HepG2 (cell line): ENCODE results near the gene STARD13. TPM values are rescaled to one million over a fixed set of nuclear protein-coding genes. Genes with fewer than 3 reads are reported as not detected.

Experiments used
- DNMT1 ChIP-seq: sonication (generic); formaldehyde crosslinking; IDR thresholded peaks from 2 replicates; pipeline ENCODE4 v1.5.1; 2020; ENCODE audit warnings: mild to moderate bottlenecking, missing genetic modification reagents
- ONECUT2 ChIP-seq: sonication (generic); formaldehyde crosslinking; IDR thresholded peaks from 2 replicates; pipeline ENCODE4 v1.4.0; 2020; ENCODE audit warnings: missing genetic modification reagents
- PRDM15 ChIP-seq: sonication (generic); formaldehyde crosslinking; IDR thresholded peaks from 2 replicates; pipeline ENCODE4 v1.4.0; 2020; ENCODE audit warnings: missing genetic modification reagents
- SIN3A ChIP-seq: IDR thresholded peaks from 2 replicates; pipeline ENCODE4 v1.6.1; 2011; ENCODE audit warnings: low read depth, mild to moderate bottlenecking, control low read depth, low read length, borderline replicate concordance
- SNAI1 ChIP-seq: sonication (generic); formaldehyde crosslinking; IDR thresholded peaks from 2 replicates; pipeline ENCODE4 v1.5.0; 2020; ENCODE audit warnings: mild to moderate bottlenecking, missing genetic modification reagents, borderline replicate concordance
- ZBTB20 ChIP-seq: sonication (generic); formaldehyde crosslinking; IDR thresholded peaks from 2 replicates; pipeline ENCODE4 v1.8.1; 2023; ENCODE audit warnings: missing genetic modification reagents, low read depth, mild to moderate bottlenecking, borderline replicate concordance
- ZNF263 ChIP-seq: sonication (generic); formaldehyde crosslinking; IDR thresholded peaks from 2 replicates; pipeline ENCODE4 v1.4.0; 2020; ENCODE audit warnings: missing genetic modification reagents
- ZNF296 ChIP-seq: sonication (generic); formaldehyde crosslinking; conservative IDR thresholded peaks from 2 replicates; pipeline ENCODE4 v1.5.0; 2020; ENCODE audit warnings: mild to moderate bottlenecking, missing genetic modification reagents
- ZNF367 ChIP-seq: sonication (generic); formaldehyde crosslinking; IDR thresholded peaks from 2 replicates; pipeline ENCODE4 v1.4.0; 2020; ENCODE audit warnings: missing genetic modification reagents, borderline replicate concordance
- ZNF816 ChIP-seq: sonication (generic); formaldehyde crosslinking; IDR thresholded peaks from 2 replicates; pipeline ENCODE4 v1.8.0; 2022; ENCODE audit warnings: missing genetic modification reagents, mild to moderate bottlenecking, borderline replicate concordance
- polyA plus RNA-seq, 8 experiments: library from polyadenylated mRNA; depleted of rRNA in 3 of 8; stranded (reverse) in 7 of 8; unstranded in 1 of 8; fragments of >200 nt; fragmentation: Illumina TruSeq in 4 of 8; extraction: Trizol in 4 of 8; gene quantifications; 2 replicates each; pipeline versions ENCODE4 v1.2.1 to v1.2.3, GENCODE V29; 2011 to 2016; ENCODE audit warnings: low read depth in 4 of 8, missing spikeins in 1 of 8, mixed read lengths in 1 of 8; ENCODE audit not compliant: insufficient read depth in 1 of 8
- total RNA-seq, 5 experiments: library from RNA; depleted of rRNA; stranded (reverse); fragments of >200 nt; fragmentation: Illumina TruSeq; extraction: Trizol; gene quantifications; 2 replicates each; pipeline ENCODE4 v1.2.3, GENCODE V29; 2016; ENCODE audit warnings: low read depth in 1 of 5
- TF ChIP-seq, protein P1 (sequence below): IDR thresholded peaks from 2 replicates; pipeline ENCODE4 v1.6.1; 2016; ENCODE audit warnings: low read depth, control low read depth
- TF ChIP-seq, protein P2 (sequence below): sonication (generic); formaldehyde crosslinking; IDR thresholded peaks from 2 replicates; pipeline ENCODE4 v1.4.0; 2020; ENCODE audit warnings: low read depth, missing genetic modification reagents

STARD13 gene
- total and polyA plus RNA-seq, 2 of the 13 experiments (the other 11 are each of a cell fraction or from before 2014, with no cell fraction given): 12.8 to 14.3 TPM

DNA sequence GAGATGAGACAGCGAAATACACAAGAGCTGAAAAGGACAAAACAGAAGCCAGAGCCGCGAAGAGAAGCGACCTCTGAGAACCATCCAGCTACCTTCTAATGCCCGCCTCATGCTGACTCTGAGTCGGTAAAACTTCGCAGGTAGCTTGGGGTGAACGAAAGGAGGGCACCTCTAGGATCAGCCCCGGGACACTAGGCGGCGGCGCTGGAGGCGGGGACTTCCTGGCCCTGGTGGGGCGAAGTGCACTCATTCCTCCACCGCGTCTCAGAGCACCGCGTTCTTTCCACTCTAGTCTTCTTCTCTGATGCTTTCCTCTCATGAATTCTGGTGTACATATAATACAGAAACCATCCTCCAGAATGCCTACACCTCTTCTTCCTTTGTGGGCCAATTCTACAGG, 219.2 kb downstream of the STARD13 start (continued):
- TF ChIP-seq ONECUT2 (CRISPR knock-in tag) (no peak), DNMT1 (CRISPR knock-in tag) (no peak), ZNF367 (CRISPR knock-in tag) (no peak), ZBTB20 (no peak), ZNF816 (CRISPR knock-in tag) (no peak), SIN3A (no peak), SNAI1 (CRISPR knock-in tag) (no peak), PRDM15 (CRISPR knock-in tag) (no peak), ZNF263 (CRISPR knock-in tag) (no peak), ZNF296 (no peak)
- TF ChIP-seq, protein P1, sequence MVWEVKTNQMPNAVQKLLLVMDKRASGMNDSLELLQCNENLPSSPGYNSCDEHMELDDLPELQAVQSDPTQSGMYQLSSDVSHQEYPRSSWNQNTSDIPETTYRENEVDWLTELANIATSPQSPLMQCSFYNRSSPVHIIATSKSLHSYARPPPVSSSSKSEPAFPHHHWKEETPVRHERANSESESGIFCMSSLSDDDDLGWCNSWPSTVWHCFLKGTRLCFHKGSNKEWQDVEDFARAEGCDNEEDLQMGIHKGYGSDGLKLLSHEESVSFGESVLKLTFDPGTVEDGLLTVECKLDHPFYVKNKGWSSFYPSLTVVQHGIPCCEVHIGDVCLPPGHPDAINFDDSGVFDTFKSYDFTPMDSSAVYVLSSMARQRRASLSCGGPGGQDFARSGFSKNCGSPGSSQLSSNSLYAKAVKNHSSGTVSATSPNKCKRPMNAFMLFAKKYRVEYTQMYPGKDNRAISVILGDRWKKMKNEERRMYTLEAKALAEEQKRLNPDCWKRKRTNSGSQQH (CRISPR knock-in tag): no peak
- TF ChIP-seq, protein P2, sequence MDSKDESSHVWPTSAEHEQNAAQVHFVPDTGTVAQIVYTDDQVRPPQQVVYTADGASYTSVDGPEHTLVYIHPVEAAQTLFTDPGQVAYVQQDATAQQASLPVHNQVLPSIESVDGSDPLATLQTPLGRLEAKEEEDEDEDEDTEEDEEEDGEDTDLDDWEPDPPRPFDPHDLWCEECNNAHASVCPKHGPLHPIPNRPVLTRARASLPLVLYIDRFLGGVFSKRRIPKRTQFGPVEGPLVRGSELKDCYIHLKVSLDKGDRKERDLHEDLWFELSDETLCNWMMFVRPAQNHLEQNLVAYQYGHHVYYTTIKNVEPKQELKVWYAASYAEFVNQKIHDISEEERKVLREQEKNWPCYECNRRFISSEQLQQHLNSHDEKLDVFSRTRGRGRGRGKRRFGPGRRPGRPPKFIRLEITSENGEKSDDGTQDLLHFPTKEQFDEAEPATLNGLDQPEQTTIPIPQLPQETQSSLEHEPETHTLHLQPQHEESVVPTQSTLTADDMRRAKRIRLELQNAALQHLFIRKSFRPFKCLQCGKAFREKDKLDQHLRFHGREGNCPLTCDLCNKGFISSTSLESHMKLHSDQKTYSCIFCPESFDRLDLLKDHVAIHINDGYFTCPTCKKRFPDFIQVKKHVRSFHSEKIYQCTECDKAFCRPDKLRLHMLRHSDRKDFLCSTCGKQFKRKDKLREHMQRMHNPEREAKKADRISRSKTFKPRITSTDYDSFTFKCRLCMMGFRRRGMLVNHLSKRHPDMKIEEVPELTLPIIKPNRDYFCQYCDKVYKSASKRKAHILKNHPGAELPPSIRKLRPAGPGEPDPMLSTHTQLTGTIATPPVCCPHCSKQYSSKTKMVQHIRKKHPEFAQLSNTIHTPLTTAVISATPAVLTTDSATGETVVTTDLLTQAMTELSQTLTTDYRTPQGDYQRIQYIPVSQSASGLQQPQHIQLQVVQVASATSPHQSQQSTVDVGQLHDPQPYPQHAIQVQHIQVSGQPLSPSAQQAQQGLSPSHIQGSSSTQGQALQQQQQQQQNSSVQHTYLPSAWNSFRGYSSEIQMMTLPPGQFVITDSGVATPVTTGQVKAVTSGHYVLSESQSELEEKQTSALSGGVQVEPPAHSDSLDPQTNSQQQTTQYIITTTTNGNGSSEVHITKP (CRISPR knock-in tag): no peak
